IPS-15b (cell line): ENCODE results near the gene DPP10.
"Not testable (repeated sequence)": the region's sequence is repeated elsewhere in the genome, so short reads cannot be mapped to it uniquely, and the experiment has no call there.

Source experiments
- H3K27me3 ChIP-seq: one replicate; pipeline ENCODE4 v1.6.1; 2013; ENCODE audit warnings: low read length; ENCODE audit not compliant: control insufficient read depth, insufficient read depth
- H3K36me3 ChIP-seq: one replicate; pipeline ENCODE4 v1.6.1; 2013; ENCODE audit warnings: low read length; ENCODE audit not compliant: control insufficient read depth, insufficient read depth
- H3K4me1 ChIP-seq: one replicate; pipeline ENCODE4 v1.6.1; 2013; ENCODE audit warnings: mild to moderate bottlenecking, low read length; ENCODE audit not compliant: control insufficient read depth, insufficient read depth
- H3K4me3 ChIP-seq: one replicate; pipeline ENCODE4 v1.5.1; 2013; ENCODE audit warnings: low read depth, low read length
- H3K9ac ChIP-seq: one replicate; pipeline ENCODE4 v1.6.1; 2013; ENCODE audit warnings: low read depth, mild to moderate bottlenecking, low read length
- H3K9me3 ChIP-seq: one replicate; pipeline ENCODE4 v1.6.1; 2013; ENCODE audit warnings: mild to moderate bottlenecking, low read length; ENCODE audit not compliant: control insufficient read depth, insufficient read depth

DPP10 gene

DNA sequence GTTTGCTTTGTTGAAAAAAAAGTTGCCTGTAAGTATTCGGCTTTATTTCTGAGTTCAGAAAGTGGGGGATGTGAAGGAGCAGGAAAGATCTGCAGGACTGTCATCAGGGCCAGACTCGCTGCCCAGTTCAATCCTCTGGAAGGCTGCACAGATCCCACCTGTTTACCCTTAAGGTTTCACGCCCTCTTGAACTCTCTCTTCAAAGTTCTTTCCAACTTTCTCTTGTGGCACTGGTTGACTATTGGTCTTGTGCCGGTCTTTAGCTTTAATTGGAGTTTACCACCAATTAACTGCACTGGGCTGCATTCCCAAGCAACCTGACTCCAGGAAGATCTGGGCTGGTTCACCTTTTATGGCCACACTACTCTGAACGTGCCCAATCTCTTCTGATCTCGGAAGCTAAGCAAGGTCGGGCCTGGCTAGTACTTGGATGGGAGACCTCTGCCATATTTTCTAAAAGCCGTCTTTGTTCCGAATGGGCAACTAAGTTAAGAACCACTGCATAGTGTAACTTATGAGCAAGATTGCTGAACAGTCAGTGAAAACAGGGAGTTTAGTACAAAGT lies 495.0 kb downstream of the DPP10 start:
- no peak overlapping the region for H3K9ac ChIP-seq
- no peaks in the 10 kb centered on the region for H3K9me3 ChIP-seq
- no peak overlapping the region for H3K4me3 ChIP-seq
- no peaks in the 10 kb centered on the region for H3K27me3 ChIP-seq
- peaks cover 3% of the 10 kb centered on the region for H3K4me1 ChIP-seq
- no peaks in the 10 kb centered on the region for H3K36me3 ChIP-seq

DNA sequence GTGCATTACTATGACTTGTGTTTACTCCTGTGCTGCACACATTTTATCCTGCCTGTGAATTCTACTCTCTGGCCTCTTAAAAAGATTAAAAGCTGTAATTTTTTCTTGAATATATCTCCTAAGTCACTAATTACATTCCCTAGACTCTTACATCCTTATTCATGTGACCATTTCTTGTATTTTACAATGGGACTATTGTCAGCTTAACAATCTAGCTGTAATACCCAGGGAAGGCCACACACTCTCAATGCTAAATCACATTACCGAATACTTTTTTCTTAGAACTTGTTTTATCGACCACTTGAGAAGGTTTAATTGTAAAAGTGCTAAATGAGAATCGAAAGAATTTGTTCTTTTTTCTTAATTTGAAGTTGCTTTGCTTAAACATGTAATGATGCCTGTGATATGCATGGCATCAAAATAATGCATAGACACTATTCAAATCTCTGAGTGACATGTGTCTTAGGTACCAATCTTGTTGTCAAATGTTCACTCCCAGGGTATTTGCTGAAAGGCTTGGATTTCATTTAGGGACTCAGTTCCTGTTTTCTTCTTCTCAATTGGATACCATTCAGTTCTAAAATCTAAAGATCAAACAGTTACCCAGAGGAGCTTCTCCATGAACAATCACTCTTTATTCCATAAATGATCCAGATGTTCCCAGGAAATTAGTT lies 498.5 kb downstream of the DPP10 start:
- H3K9ac ChIP-seq: no peak overlapping the region
- no peaks in the 10 kb centered on the region for H3K9me3 ChIP-seq
- H3K4me3 ChIP-seq: no peak overlapping the region
- no peaks in the 10 kb centered on the region for H3K27me3 ChIP-seq
- H3K36me3 ChIP-seq: no peaks in the 10 kb centered on the region
- peaks cover 3% of the 10 kb centered on the region for H3K4me1 ChIP-seq

DNA sequence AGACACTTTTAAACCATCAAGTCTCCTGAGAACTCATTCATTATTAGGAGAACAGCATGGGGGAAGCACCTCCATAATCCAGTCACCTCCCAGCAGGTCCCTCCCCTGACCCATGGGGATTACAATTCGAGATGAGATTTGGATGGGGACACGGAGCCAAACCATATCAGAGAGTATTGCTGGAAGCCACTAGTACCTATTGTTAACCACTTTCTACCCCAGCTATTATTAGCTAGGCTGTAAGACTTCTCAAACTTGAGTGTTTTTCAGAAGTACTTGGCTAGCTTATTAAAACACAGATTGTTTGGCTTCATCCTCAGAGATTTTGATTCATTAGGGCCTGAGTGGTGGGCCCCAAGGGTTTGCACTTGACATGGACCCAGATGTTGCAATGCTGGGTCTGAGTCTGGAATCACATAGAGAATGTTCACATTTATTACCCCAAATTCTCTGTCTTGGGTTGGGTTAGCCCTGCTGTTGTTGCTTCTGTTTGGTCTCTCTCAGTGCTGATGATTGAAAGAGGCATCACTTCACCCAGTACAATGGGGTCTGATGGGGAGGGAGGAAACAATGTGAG lies 506.9 kb downstream of the DPP10 start:
- H3K27me3 ChIP-seq: no peaks in the 10 kb centered on the region
- H3K9ac ChIP-seq: no peak overlapping the region
- H3K36me3 ChIP-seq: no peaks in the 10 kb centered on the region
- H3K4me3 ChIP-seq: no peak overlapping the region
- H3K9me3 ChIP-seq: no peaks in the 10 kb centered on the region
- no peaks in the 10 kb centered on the region for H3K4me1 ChIP-seq

DNA sequence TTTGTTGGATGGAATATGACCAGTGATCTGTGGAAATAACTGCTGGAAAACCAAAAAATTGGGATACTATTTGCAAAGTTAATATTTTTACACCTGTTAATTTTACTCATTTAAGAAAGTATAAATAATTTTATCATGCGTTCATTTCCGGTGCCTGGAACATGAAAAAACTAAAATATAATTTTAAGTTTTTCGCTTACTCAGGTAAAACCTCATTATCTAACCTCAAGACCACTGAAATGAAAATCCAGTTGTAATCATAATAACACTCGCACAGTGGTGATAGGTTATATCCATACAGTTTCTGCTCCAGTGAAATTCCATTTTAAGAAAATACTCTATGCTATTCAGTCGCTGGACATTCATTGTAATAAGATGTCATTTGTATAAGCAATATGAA lies 517.9 kb downstream of the DPP10 start:
- Histone ChIP-seq H3K9ac (no peak overlapping the region), H3K27me3 (no peaks in the 10 kb centered on the region), H3K4me3 (no peak overlapping the region), H3K4me1 (no peaks in the 10 kb centered on the region), H3K36me3 (no peaks in the 10 kb centered on the region), H3K9me3 (no peaks in the 10 kb centered on the region)

DNA sequence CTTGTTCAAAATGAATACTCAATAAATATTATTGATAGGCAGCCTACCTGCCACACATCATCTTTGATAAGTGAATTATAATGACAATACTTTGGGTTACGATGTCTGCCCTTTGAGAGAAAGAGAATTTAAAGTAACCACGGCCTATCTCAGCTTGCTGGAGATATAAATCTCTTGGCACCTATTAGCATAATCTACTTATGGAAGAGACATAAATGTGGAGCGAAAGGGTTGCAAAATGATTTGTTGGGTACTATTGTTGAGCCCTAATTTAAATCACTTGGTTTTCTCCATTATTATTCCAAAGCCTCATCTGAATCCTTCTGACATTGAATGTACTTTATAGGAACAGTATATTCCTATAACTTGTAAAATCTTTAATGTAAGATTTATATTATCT lies 520.1 kb downstream of the DPP10 start:
- H3K9ac ChIP-seq: no peak overlapping the region
- no peak overlapping the region for H3K4me3 ChIP-seq
- no peaks in the 10 kb centered on the region for H3K4me1 ChIP-seq
- H3K36me3 ChIP-seq: no peaks in the 10 kb centered on the region
- H3K27me3 ChIP-seq: no peaks in the 10 kb centered on the region
- H3K9me3 ChIP-seq: no peaks in the 10 kb centered on the region

DNA sequence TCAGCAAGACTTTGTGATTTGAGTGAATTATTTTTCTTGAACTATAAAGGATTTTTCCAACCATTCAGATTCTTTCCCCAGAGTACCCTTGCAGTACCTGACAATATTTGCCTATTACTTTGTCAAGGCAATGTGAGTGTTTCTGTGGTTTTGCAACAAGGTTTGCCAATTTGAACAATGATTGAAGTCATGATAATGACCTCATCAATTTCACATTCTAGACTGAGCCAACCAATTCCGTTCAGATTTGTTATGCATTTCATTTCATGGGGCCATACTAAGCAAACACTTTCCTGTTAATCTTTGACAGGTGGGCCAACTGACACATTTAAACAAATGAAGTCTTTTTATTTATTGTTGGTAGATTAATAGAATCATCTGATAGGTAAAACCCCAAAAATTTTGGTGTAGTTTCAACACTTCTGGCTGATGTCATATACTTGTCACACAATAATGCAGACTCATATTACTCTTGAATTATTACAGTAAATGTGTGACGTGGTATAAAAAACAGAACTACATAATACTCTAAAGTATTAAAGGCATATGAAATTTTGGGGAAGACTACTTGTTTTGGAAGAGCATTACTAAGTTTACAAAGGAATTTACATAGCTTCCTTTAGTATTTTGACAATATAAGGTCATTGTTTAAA lies 526.4 kb downstream of the DPP10 start:
- Histone ChIP-seq H3K4me1 (no peaks in the 10 kb centered on the region), H3K9ac (no peak overlapping the region), H3K36me3 (no peaks in the 10 kb centered on the region), H3K27me3 (no peaks in the 10 kb centered on the region), H3K9me3 (no peaks in the 10 kb centered on the region), H3K4me3 (no peak overlapping the region)

DNA sequence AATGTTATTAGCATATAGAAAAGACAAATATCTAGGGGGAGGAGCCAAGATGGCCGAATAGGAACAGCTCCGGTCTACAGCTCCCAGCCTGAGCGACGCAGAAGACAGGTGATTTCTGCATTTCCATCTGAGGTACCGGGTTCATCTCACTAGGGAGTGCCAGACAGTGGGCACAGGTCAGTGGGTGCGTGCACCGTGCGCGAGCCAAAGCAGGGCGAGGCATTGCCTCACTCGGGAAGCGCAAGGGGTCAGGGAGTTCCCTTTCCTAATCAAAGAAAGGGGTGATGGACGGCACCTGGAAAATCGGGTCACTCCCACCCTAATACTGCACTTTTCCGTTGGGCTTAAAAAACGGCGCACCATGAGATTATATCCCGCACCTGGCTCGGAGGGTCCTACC lies 561.9 kb downstream of the DPP10 start:
- H3K27me3 ChIP-seq, H3K9ac ChIP-seq, H3K4me3 ChIP-seq, H3K4me1 ChIP-seq, H3K36me3 ChIP-seq, H3K9me3 ChIP-seq: not testable (repeated sequence)

DNA sequence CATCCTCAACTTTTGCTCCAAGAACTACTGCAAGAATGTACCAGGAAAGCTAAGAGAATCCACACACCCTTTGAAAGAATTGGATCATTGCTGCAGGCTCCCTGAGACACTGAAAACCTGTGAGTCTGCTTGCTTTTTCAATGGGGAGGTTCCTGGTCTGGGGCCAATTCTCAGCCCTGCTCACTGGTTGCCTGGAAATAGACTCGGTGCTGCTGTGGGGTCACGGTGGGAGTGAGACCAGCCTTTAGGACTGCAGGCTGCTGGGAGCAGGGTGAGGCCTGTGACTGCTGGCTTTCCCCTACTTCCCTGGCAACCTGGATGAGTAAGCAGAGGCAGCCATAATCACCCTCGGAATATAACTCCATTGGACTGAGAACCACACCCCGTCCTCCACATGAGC lies 569.3 kb downstream of the DPP10 start:
- Histone ChIP-seq H3K4me1 (no peaks in the 10 kb centered on the region), H3K4me3 (no peak overlapping the region), H3K36me3 (no peaks in the 10 kb centered on the region), H3K9me3 (no peaks in the 10 kb centered on the region), H3K9ac (no peak overlapping the region), H3K27me3 (no peaks in the 10 kb centered on the region)

DNA sequence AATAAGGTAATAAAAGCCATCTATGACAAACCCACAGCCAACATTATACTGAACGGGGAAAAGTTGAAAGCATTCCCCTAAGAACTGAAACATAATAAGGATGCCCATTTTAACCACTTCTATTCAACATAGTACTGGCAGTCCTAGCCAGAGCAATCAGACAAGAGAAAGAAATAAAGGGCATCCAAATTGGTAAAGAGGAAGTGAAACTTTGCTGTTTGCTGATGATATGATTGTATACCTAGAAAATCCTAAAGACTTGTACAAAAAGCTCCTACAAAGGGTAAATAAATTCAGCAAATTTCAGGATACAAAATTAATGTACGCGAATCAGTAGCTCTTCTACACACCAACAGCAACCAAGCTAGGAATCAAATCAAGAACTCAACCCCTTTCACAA lies 579.6 kb downstream of the DPP10 start:
- H3K36me3 ChIP-seq, H3K9me3 ChIP-seq, H3K4me1 ChIP-seq, H3K4me3 ChIP-seq, H3K9ac ChIP-seq, H3K27me3 ChIP-seq: not testable (repeated sequence)

DNA sequence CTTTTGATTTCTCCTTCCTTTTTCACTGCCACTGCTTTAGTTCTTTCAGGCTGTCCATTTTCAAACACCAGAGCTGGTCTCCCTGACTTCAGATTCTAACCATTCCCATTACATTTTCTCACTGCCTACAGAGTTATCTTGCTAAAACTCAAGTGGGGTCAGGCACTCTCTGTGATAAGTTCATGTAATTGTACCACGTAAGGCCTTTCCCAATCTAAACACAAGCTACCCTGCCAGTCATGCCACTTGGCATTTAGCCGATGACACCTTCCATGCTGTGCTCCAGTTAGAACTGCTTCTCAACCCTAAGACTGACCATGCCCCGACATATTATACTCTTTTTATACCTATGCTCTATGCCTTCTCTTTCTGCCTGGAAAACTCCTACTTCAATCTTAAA lies 592.4 kb downstream of the DPP10 start:
- Histone ChIP-seq H3K9ac (no peak overlapping the region), H3K27me3 (no peaks in the 10 kb centered on the region), H3K9me3 (no peaks in the 10 kb centered on the region), H3K36me3 (no peaks in the 10 kb centered on the region), H3K4me1 (peaks cover 12% of the 10 kb centered on the region), H3K4me3 (no peak overlapping the region)

DNA sequence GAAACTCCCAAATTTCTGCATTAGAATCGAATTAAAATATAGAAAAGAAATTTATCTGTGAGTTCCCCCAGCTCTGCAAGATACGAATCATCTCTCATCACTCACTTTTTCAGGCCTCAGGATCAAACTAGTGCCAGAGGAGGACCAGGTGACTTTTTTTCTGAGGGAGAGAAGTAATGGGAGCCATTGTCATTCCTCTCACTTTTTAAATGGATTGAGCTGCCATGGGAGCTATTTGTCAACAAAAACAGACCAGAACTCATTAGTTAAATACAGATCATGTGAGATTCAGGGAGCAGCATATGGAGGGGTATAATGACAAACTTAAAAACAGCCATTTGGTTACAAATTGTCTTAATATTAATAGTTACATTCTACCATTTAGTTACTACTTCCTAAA lies 594.4 kb downstream of the DPP10 start:
- Histone ChIP-seq H3K9me3 (no peaks in the 10 kb centered on the region), H3K36me3 (no peaks in the 10 kb centered on the region), H3K4me1 (peaks cover 12% of the 10 kb centered on the region), H3K4me3 (no peak overlapping the region), H3K9ac (no peak overlapping the region), H3K27me3 (no peaks in the 10 kb centered on the region)

DNA sequence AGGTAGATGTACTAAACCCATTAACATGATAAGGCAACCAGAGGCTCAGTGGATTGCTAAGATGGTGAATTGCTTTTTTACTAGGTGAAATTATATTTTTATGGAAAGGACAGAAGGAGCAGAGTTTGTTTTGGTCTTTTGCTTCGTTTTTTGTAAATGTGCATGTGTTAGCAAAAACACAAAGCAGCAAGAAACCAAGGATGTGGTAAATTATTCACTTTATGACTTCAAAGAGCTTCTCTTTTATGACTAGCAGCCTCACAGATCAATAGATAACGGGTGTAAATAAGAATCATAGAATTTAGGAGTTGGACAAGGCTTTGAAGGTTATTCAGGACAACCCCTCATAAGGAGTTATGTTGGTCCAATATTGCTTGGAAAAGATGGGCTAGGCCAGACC lies 615.0 kb downstream of the DPP10 start:
- Histone ChIP-seq H3K36me3 (no peaks in the 10 kb centered on the region), H3K27me3 (no peaks in the 10 kb centered on the region), H3K9me3 (no peaks in the 10 kb centered on the region)

More for the DNA sequence above, 615.0 kb downstream of the DPP10 start:
- Histone ChIP-seq H3K4me3 (no peak overlapping the region), H3K4me1 (no peaks in the 10 kb centered on the region), H3K9ac (no peak overlapping the region)
